ENCODE measurements around the gene PIP.
"Not testable (repeated sequence)": the region's sequence is repeated elsewhere in the genome, so short reads cannot be mapped to it uniquely, and the experiment has no call there.

PIP gene, protein sequence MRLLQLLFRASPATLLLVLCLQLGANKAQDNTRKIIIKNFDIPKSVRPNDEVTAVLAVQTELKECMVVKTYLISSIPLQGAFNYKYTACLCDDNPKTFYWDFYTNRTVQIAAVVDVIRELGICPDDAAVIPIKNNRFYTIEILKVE

DNA sequence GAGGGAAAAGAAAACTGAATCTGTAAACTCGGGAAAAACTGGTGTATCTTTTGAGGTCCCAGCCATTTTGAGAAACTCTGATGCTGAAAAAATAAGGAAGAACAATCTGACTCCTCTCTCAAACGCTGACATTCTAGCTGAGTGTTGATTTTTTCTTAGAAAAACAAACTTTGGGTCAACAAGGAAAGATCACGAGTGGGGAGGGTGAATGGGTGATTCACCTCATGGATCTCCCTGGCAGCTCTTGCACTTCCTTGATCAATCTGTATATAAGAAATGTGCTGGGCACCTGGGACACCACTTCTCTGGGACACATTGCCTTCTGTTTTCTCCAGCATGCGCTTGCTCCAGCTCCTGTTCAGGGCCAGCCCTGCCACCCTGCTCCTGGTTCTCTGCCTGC is at the start of gene PIP:
Gene PIP, plus strand, starts transcription at position 297 of the 400 bp plus-strand sequence. Its CDS starts 40 bp downstream, at position 337.
- no peak for DNase-seq (ENCODE audit: low read depth)

DNA sequence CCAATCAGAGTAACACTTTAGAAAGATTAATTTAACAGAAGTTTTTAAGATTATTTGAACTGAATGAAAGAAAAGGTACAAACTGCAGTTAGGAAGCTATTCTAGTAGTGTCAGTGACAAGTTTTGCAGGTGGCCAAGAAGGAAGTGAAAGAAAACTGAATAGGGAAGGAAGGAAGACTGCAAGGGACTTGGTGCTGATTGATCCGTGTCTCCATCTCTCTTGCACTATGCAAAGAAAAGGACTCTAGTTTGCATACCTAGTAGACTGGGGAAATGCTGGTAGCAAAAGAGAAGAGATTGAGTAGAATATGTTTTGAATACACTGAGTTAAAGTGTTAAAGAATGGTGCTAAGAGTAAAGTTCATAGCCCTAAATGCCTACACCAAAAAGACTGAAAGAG is 46.8 kb upstream of the PIP start:
- no peak for DNase-seq (ENCODE audit: low read depth)

DNA sequence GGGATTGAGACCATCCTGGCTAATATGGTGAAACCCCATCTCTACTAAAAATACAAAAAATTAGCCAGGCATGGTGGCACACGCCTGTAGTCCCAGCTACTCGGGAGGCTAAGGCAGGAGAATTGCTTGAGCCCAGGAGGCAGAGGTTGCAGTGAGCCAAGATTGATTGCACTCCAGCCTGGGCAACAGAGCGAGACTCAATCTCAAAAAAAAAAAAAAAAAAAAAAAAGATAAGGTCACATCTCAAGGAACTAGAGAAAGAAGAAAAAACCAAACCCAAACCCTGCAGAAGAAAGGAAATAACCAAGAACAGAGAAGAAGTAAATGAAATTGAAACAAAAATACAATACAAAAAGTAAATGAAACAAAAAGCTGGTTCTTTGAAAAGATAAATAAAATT is 46.3 kb upstream of the PIP start:
- not testable (repeated sequence) for DNase-seq (ENCODE audit: low read depth)

DNA sequence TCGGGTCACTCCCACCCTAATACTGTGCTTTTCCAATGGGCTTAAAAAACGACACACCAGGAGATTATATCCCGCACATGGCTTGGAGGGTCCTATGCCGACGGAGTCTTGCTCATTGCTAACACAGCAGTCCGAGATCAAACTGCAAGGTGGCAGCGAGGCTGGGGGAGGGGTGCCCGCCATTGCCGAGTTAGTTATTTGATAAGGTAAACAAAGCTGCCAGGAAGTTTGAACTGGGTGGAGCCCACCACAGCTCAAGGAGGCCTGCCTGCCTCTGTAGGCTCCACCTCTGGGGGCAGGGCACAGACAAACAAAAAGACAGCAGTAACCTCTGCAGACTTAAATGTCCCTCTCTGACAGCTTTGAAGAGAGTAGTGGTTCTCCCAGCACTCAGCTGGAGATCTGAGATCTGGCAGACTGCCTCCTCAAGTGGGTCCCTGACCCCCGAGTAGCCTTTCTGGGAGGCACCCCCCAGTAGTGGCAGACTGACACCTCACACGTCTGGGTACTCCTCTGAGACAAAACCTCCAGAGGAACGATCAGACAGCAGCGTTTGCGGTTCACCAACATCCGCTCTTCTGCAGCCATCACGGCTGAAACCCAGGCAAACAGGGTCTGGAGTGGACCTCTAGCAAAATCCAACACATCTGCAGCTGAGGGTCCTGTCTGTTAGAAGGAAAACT is 43.2 kb upstream of the PIP start:
- not testable (repeated sequence) for DNase-seq (ENCODE audit: low read depth)

DNA sequence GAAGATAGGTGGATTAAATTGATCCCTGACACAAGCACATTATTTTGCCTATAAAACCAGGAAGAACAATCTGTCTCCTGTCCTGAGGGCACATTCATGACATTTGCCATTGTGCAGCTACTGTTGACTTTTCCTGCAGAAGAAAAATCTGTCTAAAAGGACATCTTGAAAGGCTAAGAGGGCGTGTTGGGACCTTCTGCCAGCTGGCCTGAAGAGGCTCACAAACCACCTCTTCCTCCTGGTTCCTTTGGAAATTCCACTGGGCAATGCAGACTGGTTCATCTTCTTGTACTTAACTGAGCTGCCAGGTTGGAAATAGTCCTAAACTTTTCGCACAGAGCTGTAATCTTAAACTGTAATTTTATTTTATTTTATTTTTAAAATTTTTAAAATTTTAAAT is 35.7 kb upstream of the PIP start:
- DNase-seq (ENCODE audit: low read depth): no peak

DNA sequence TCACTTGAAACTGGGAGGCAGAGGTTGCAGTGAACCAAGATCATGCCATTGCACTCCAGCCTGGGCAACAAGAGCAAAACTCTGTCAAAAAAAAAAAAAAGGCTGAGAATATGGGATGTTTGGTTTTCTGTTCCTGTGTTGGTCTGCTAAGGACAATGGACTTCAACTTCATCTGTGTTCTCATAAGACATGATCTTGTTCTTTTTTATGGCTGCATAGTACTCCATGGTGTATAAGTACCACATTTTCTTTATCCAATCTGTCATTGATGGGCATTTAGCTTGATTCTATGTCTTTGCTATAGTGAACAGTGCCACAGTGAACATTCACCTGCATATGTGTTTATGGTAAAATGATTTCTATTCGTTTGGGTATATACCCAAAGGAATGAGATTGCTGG is 32.3 kb upstream of the PIP start:
- DNase-seq (ENCODE audit: low read depth): not testable (repeated sequence)

DNA sequence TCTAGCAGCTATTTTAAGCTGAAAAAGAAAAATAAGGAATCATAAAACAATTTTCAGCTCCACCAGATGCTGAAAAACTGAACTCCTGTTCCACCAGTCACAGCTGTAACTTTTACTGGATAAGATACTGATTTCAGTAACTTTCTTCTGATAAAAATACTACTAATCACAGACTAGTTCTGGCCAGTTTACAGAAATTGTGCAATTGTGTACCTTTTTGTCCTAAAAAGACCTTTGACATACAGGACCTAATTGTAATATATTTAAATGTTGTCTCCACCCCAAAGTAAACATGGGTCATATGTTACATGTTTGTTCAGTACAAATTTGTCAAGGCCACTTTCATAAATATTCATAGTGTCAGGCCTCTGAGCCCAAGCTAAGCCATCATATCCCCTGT is 27.1 kb upstream of the PIP start:
- DNase-seq (ENCODE audit: low read depth): no peak

DNA sequence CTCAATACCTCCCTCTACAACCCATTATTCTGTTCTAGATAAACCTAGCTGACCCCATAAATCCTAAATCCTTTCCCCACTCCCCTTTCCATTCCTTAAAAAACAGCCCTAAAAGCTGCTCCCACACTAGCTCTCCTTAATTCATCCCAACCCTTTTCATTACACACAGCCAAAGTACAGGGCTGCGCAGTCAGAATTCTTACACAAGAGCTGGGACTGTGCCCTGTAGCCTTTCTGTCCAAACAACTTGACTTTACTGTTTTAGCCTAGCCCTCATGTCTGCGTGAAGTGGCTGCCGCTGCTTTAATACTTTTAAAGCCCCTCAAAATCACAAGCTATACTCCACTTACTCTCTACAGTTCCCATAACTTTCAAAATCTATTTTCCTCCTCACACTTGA is 23.9 kb upstream of the PIP start:
- not testable (repeated sequence) for DNase-seq (ENCODE audit: low read depth)

DNA sequence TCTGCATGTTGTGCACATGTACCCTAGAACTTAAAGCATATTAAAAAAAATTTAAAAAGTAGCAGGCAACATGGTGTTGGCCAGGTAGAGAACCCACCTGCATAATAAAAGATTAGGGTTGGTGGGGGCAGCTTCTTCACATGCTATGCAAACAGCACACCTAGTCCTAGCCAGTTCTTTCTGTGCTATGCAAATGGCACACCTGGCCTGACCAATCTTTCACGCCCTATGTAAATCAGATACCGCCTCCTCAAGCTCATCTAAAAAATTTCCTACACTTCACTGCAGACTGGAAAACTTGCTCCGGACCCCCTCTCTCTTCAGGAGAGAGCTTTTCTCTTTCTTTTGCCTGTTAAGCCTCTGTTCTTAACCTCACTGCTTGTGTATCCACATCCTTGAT is 14.5 kb upstream of the PIP start:
- DNase-seq (ENCODE audit: low read depth): no peak

DNA sequence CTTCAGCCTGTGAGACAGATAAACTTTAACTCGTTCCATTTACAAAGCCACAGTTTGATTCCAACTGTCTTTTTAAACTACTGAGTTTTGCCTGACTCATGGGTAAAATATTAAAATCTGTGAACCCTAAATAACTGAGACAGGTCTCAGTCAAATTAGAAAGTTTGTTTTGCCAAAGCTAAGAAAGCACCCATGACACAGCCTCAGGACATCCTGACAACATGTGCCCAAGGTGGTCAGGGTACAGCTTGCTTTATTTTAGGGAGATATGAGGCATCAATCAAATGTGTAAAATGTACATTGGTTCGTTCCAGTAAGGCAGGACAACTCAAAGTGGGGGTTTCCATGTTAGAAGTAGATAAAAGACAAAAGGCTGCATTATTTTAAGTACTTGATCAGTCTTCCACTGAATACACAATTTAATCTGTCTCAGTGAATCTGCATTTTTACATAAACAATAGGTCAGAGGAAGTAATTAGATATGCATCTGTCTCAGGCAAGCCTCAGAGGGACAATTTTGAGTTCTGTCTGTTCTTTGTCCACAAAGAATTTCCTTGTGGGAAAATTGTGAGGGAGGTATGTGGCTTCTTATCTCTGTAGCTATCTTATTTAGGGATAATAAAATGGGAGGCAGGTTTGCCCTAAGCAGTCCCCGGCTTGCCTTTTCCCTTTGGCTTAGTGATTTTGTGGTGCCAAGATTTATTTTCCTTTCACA is 11.0 kb upstream of the PIP start:
- no peak for DNase-seq (ENCODE audit: low read depth)

DNA sequence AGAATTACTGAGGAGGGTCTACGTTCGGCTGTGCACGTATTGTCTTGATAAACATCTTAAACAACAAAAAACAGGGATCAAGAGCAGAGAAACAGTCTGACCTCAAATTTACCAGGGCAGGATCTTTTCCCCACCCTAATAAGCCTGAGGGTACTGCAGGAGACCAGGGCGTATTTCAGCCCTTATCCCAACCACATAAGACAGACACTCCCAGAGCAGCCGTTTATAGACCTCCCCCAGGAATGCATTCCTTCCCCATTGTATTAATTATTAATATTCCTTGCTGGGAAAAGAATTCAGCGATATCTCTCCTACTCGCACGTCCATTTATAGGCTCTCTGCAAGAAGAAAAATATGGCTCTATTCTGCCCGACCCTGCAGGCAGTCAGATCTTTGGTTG is 8.6 kb upstream of the PIP start:
- not testable (repeated sequence) for DNase-seq (ENCODE audit: low read depth)

DNA sequence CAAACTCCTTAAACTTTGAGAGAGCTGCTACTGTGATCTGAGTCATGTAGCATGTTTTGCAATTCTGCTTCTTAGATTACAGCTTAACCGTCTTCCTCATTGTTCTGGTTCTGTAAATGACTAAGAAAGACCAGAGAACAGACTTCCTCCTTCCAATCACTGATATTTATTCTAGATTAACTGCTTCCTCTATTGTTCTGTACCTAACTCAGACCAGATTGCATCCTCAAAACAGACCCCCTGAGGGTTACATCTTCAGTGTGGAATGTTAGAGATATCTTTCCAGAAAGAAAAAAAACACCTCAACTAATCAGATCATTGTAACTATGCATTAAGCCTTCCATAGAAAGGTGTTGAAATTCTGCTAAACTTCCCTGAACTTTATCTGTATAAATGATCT is 5.7 kb upstream of the PIP start:
- DNase-seq (ENCODE audit: low read depth): no peak

DNA sequence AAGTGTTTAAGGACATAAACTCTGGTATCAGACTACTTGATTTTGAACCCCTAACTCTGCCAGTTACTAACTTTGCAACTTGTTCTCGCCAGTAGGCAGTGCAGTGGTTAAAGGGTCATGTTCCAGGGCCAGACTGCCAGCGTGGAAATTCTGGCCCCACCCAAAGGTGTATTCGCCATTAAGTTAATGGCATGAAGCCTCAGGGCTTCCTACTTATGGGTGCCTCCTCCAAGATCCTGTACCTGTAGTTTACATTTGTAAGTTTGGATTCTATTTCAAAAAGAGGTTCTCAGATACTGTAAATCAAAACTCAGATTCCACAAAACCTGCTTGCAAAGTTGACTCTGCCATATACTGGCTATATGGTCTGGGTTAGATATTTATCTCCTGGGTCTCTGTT is 2.8 kb upstream of the PIP start:
- no peak for DNase-seq (ENCODE audit: low read depth)

DNA sequence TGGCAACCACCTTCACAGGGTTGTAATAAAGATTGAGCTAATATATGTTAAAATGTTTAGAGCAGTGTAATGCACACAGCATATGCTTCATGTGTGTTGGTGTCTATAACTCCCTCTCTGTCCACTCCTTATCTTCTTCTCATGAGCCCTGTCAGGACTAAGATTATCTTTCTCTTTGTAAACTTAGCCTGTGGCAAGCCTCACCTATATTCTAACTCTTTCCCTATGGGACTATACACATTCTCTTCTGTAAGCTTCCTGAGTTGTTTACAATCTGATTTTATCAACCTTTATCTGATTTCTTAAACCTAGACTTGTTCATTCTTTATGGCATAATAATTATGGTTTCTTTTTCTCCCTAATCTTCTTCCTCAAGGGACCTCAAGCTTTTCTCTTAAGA is 2.4 kb upstream of the PIP start:
- no peak for DNase-seq (ENCODE audit: low read depth)

DNA sequence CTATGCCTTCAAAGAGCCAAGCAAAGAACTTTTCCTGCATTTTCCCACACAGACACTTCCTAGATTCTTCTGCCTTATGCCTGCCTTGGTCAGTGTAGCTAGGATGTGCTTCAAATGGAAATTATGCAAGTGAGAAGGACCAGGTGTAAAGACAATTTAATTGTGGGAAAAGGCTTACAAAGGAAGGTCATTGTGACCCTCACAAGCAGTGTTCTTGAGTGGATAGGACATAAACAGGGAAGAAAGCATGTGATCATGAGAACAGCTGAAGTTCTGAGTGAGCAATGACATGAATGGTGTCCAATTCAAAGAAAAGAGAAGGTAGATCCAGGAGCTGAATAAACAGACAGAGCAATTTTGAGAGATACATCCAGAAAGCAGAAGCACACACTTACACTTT is 1.3 kb upstream of the PIP start:
- no peak for DNase-seq (ENCODE audit: low read depth)

DNA sequence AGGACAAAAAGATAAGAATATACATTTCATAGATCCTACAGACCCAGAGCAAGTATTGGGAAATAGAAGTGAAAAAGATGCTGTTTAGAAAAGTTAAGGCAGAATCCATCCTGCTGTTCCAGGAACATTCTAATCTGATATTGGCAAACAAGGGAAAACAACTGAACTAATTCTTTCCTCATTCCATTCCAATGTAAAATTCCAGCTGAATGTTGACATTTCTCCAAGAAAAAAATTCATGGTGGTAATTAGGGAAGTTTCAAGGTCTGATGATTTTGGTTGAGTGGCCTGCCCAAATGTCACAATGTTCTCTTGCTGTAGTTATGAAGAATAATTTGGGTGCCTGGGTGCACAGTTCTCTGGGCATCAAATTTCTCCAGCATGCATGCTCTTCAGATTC is 15.2 kb downstream of the PIP start:
- no peak for DNase-seq (ENCODE audit: low read depth)

DNA sequence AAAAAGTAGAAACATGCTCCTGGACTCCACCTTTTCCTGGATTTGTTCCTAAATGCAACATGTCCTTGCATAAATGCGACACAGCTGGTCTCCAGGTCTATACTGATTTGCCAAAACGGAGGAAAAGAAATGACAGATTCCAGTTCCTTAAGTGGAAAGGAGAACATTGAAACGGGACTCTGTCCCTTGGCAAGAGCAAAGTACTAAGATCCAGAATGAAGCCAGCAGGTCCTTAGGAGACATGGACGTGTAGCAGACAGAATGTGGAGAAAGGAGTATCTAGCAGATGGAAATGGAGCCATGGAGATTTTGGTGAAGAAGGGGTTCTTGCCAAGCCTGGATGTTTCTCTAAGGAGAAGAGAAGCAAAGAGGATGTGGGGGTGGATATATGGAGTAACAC is 16.2 kb downstream of the PIP start:
- DNase-seq (ENCODE audit: low read depth): no peak

DNA sequence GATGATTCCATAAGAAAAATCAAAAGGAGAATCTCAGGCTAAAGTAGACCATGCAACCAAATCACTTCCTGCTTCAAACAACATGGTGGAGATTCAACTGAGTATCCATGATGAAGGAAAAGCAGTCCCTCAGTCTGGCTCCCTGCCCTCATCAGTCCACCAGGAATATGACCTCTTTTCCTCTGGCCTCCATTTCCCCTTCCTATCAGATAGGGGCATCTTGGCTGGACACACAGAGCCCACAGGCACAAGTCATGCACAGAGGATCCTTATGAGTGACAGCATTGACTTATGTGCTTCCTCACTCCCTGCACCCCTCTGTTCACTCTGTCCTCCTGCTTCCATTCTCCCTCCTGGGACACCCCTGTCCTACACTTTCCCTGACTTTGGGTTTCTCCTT is 16.8 kb downstream of the PIP start:
- DNase-seq (ENCODE audit: low read depth): no peak

DNA sequence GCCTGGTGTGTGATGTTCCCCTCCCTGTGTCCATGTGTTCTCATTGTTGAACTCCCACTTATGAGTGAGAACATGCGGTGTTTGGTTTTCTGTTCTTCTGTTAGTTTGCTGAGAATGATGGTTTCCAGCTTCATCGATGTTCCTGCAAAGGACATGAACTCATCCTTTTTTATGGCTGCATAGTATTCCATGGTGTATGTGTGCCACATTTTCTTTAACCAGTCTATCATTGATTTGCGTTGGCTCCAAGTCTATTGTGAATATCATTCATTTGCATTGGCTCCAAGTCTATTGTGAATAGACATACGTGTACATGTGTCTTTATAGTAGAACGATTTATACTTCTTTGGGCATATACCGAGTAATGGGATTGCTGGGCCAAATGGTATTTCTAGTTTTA is 18.8 kb downstream of the PIP start:
- DNase-seq (ENCODE audit: low read depth): not testable (repeated sequence)

DNA sequence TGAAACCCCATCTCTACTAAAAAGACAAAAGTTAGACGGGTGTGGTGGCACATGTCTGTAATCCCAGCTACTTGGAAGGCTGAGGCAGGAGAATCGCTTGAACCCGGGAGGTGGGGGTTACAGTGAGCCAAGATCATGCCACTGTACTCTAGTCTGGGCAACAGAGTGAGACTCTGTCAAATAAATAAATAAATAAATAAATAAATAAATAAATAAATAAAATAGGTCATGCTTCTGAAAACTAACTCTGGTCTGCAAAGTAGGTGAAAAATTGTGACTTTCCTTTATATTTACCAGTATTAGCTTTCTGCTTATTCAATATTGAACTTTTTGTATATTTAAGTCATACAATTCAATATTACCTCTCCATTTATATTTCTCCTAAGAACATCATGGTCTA is 26.7 kb downstream of the PIP start:
- DNase-seq (ENCODE audit: low read depth): not testable (repeated sequence)

DNA sequence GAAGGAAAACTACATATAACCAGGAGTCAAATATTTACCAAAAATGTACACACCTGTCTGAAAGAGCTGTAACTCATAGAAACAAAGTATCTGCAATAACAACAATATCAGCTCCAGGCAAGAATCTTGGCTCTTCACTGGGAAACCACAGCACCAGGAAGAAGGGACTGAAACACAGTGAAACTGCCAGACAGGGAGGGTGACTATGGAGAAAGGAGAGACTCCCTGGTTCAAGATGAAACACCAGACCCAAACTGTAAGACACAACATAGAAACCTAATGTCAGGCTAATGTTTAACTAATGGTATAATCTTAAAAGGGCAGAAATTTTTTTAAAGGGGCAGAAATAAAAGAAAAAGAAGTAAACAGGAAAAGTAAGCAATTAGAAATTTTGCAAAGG is 39.8 kb downstream of the PIP start:
- DNase-seq (ENCODE audit: low read depth): no peak

DNA sequence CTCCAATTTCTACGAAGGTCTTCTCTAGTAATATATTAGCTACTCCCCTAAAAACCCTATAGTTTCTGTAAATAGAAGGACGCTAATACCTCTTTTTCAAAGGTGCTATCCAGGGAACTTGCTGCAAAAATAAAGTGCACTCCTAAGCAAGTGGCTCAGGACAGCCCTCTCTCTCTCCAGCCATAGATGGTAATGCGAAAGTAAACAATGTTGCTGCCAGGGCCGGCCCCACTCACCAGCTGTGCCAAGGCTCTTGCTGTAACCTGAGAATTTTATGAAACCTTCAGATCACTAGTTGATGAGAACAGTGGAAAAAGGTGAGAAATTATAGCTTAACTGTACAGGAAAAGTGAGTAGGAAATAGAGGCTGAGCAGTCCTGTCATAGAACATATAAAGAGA is 40.5 kb downstream of the PIP start:
- no peak for DNase-seq (ENCODE audit: low read depth)

DNA sequence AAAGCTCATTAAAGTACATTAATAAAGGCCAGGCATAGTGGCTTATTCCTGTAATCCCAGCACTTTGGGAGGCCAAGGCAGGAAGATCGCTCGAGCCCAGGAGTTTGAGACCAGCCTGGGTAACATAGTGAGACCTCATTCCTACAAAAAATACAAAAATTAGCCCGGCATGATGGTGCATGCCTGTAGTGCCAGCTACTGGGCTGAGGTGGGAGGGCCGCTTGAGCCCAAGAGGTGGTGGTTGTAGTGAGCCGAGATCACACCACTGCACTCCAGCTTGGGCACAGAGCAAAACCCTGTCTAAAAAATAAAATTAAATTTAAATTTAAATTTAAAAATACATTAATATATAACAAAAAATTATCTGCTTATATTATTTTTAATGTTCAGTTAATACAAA is 44.3 kb downstream of the PIP start:
- DNase-seq (ENCODE audit: low read depth): no peak

All from activated T-cell treated with anti-CD3 and anti-CD28 coated beads for 24 hours (primary cell).